HuH-7 (cell line): Measurements from ENCODE around the gene TPCN2.
A peak's percentile ranks its signal among the peaks of the same experiment; 100 is the strongest.

Experiments used
- DNase-seq: peaks from one replicate; pipeline ENCODE4 v3.0.0; 2011; ENCODE audit warnings: low spot score

Gene TPCN2

GRCh38 chr11:69095300-69095699 is 46.6 kb downstream of the TPCN2 start:
- no peak for DNase-seq

GRCh38 chr11:69096473-69096872 is 47.7 kb downstream of the TPCN2 start:
- no peak for DNase-seq

- no peak for DNase-seq
Observed at GRCh38 chr11:69097263-69097662, 48.5 kb downstream of the TPCN2 start.

- no peak for DNase-seq
Observed at GRCh38 chr11:69099180-69099579, 50.4 kb downstream of the TPCN2 start.

- no peak for DNase-seq
Observed at GRCh38 chr11:69100454-69101114, 51.9 kb downstream of the TPCN2 start.

GRCh38 chr11:69101115-69101791 is 52.5 kb downstream of the TPCN2 start:
- peak; percentile 100 for DNase-seq

DNA sequence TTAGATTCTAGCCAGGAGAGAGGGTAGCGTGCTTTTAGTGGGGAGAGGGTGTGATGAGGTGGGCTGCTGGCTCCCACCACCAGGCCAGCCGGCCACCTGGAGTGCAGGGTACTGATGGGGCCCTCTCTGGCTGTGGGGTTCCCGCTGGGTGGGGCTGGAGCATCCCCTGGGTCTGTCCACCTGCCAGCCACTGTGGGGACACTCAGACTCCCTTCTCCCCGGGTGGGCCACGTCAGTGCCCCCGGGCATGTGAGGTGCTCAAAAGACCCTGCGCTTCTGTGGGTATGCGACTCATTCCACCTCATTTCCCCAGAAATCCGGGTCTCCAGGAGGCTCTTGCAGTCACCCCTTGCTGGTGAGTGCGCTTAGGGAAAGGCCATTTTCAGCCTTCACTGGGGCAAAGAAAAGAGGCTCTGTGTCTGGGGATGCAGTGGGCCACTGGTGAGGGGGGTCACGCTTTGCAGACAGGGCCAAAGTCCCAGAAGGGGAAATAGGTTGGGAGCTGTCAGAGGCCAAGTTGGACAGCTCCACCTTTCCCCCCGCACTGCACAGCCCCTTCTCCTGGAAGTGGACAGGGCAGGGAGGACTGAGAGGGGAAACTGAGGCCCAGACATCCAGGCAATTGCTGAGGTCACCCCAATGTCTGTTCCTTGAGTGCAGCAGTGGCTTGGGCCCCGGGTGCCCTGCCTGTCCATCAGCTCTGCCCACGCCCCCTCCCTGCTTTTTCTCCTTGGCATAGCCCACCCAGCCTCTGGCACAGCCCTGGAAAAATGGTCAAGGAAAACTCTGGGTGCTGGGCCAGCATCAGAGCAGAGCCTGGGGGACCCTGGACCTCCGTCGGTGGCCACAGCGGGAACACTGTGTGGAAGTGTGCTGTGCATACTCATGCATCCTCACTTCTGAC is 53.3 kb downstream of the TPCN2 start:
- no peak for DNase-seq

GRCh38 chr11:69102732-69103615 is 54.2 kb downstream of the TPCN2 start:
- peak; percentile 73 for DNase-seq

DNA sequence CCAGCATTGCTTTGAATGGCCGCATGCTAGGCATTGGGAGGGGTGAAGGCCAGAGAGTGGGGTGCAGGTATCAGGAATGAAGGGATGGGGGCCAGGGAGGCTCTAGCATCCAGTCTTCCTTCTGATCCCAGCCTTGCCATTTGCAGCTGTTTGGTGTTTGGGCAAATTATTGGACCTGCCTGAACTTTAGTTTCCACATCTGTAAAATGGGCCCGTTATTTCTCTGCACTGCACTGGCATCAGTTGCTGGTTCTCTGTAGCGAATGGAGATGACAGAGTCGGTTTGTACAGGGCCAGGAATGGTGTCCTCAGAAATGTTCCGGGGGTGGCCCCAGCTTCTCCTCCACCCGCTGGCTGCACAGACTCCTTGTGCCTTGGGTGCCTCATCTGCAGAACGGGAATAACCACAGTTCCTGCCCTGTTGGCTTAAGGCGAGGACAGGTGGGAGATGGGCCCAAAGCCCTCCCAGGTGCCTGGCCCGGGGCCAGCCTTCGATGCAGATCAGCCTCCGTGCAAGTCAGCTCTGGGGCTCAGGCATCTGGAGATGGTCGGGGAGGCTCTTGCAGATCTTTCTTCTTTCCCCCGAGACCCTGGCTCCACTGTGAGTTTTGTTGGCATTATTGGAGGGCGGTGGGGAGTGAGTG is 55.6 kb downstream of the TPCN2 start:
- no peak for DNase-seq

GRCh38 chr11:69104856-69105395 is 56.2 kb downstream of the TPCN2 start:
- DNase-seq: no peak

- DNase-seq: no peak
Observed at GRCh38 chr11:69105461-69106030, 56.8 kb downstream of the TPCN2 start.

DNA sequence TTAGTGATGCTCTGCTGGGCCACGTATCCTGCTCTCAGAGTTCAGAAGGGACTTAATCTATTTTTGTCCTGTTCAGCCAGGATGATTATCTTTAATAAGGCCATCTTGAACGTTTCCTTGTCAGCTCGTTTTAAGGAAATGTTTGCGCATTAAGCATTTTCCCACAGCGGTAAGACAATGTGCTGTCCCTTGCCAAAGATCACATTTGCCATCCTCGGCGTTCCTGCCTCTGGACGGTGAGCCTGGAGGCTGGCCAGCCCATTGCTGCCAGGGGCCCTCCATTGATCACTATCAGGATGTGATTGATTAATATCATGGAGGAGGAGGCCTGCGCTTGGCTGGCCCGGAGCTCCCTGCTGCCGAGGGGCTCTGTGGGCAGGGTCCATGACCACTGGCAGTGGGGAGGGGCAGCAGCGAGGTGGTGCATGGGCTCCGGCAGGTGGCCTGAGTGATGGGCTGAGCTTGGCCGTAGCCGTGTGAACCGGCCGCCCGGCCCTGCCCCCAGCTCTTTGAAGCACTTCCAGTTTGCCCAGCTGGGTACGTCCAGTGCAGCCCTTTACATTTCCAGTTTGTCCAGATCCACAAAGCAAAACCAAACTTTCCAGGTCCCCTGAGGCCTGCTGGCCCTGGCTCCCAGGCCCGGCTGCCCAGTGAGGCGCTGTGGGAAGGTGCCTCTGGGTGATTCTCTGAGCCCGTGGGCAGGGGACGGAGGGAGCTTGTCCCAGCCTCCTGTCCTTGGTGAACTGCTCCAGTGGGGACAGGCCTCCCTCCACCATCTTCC is 57.5 kb downstream of the TPCN2 start:
- no peak for DNase-seq

GRCh38 chr11:69107413-69107812 is 58.7 kb downstream of the TPCN2 start:
- no peak for DNase-seq

DNA sequence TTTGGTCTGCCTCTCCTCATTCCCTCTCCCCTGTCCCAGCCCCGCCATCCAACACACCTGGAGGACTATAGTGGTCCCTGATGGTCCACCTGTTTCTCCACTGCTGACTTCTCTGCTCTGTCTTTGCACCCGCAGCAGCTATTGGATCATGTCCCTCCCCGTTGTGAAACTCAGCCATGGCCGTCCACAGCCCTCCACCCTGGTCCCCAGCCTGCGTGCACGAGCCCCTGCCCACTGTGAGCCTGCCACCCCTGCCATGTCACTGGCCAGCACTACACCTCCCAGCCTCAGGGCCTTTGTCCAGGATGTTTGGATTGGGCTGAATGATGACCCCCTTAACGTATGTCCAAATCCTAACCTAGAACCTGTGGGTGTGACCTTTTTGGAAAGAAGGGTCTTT is 59.3 kb downstream of the TPCN2 start:
- DNase-seq: no peak

DNA sequence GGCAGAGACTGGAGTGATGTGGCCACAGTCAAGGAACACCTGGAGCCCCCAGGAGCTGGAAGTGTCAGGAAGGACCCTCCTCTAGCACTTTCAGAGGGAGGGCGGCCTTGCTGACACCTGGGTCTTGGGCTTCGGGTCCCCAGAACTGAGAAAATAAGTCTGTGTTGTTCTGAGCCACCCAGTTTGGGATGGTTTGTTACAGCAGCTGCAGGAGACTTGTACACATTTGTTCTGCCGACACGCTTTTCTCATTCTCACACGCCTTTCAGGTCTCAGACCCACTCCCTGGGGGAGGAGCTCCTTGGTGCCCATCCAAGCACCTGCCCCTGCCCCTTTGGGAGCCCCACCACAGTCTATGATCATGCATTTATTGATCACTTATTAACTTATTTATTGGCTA is 59.8 kb downstream of the TPCN2 start:
- DNase-seq: no peak

- DNase-seq: no peak
Observed at GRCh38 chr11:69109101-69109500, 60.4 kb downstream of the TPCN2 start.

DNA sequence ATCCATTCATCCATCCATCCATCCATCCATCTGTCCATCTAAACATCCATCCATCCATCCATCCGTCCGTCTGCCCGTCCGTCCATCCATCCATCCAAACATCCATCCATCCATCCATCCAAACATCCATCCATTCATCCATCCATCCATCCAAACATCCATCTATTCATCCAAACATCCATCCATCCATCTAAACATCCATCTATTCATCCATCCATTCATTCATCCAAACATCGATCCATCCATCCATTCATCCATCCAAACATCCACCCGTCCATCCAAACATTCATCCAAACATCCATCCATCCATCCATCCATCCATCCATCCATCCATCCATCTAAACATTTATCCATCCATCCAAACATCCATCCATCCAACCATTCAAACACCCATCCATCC is 61.7 kb downstream of the TPCN2 start:
- no peak for DNase-seq

- no peak for DNase-seq
Observed at GRCh38 chr11:69111624-69112542, 63.2 kb downstream of the TPCN2 start.

DNA sequence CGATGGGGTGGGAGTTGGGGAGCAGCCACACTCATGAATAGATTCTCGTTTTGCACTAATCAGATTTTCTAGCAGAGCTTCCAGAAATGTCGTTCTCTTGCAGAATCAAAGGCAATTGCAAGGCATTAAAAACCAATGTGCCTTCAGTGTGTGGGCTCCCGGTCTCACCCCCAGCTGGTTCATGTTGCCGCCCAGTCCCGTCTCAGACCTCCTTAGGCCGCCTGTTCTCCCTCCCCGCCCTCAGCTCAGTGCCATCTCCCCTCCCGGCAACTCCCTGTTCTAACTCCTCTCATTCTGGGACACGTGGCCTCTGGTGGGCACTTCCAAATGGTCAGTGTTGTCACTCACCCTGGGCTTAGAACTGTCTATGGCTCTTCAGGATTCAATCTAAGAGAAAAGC is 64.5 kb downstream of the TPCN2 start:
- DNase-seq: no peak
